Upper lobe of left lung (tissue), 6 donors: ENCODE measurements around the gene UGCG. TPM values are rescaled to one million over a fixed set of nuclear protein-coding genes. Genes with fewer than 3 reads are reported as not detected.
"Not testable (repeated sequence)": the region's sequence is repeated elsewhere in the genome, so short reads cannot be mapped to it uniquely, and the experiment has no call there.

Experiments used
- ATAC-seq, 2 donors: fragments of 200-7000 bp; cut with Tn5 transposase; one replicate each; pipeline ENCODE4 v1.9.1; 2022; ENCODE audit warnings: mild to moderate bottlenecking in 2 of 2, moderate library complexity in 2 of 2; ENCODE audit not compliant: low FRiP score in 2 of 2
- DNase-seq, 2 donors: peaks; one replicate each; pipeline ENCODE4 v3.0.0-alpha.2; 2019 to 2020
- H3K27ac ChIP-seq, 4 donors: fragments of 200-600 bp; sonication (generic); one replicate each; pipeline ENCODE4 v1.5.1; 2016 to 2019
- H3K27me3 ChIP-seq, 4 donors: fragments of 200-600 bp; sonication (generic); one replicate each; pipeline ENCODE4 v1.5.1; 2017 to 2019
- H3K36me3 ChIP-seq, 4 donors: fragments of 200-600 bp; sonication (generic); one replicate each; pipeline ENCODE4 v1.5.1; 2016 to 2019
- H3K4me1 ChIP-seq, 4 donors: fragments of 200-600 bp; sonication (generic); one replicate each; pipeline ENCODE4 v1.5.1; 2018 to 2019
- H3K4me3 ChIP-seq, 4 donors: fragments of 200-600 bp; sonication (generic); one replicate each; pipeline ENCODE4 v1.5.1; 2017 to 2019; ENCODE audit warnings: mild to moderate bottlenecking in 2 of 4, moderate library complexity in 1 of 4
- H3K9me3 ChIP-seq, 4 donors: fragments of 200-600 bp; sonication (generic); one replicate each; pipeline ENCODE4 v1.5.1; 2018 to 2019
- EP300 ChIP-seq, 4 donors: sonication (generic); formaldehyde crosslinking; IDR thresholded peaks; one replicate each; pipeline ENCODE4 v1.5.1; 2017; ENCODE audit warnings: antibody characterized with exemption in 4 of 4, control low read depth in 2 of 4
- POLR2A ChIP-seq, 4 donors: fragments of 450-650 bp; IDR thresholded peaks; one replicate each; pipeline ENCODE4 v1.5.1; 2016 to 2017; ENCODE audit warnings: antibody characterized with exemption in 4 of 4, mild to moderate bottlenecking in 2 of 4
- POLR2AphosphoS5 ChIP-seq, 2 donors: sonication (generic); formaldehyde crosslinking; IDR thresholded peaks; one replicate each; pipeline ENCODE4 v1.5.1; 2017; ENCODE audit warnings: antibody characterized with exemption in 2 of 2
- WGBS, 2 donors: methylation state at CpG; one replicate each; pipeline ENCODE4 v1.1.5; 2017 to 2018; 5-methylcytosine and 5-hydroxymethylcytosine counted together
- total RNA-seq, 6 donors: library from RNA; depleted of rRNA in 4 of 6; stranded (reverse); fragments of >200 nt in 4 of 6; gene quantifications; one replicate each; pipeline versions ENCODE4 v1.1.0 to v1.2.1, GENCODE V29; 2016 to 2021
- TF ChIP-seq, protein P1 (sequence below), 6 experiments: fragments of 450-650 bp in 4 of 6; fragments of 200-600 bp in 2 of 6; sonication (generic) in 2 of 6; IDR thresholded peaks; one replicate each; pipeline ENCODE4 v1.5.1; 2016 to 2019; ENCODE audit warnings: antibody characterized with exemption in 6 of 6
- donor health status: DM: no; HTN: no; CAD: no; lungs with moderate emphysema.
- donor health status: DM: no; HTN: yes; CAD: no; lungs with severe emphysema.

Gene UGCG
- total RNA-seq, 6 donors from 2014 or later, result 21.4 to 79.7 (median 35.7) TPM

DNA sequence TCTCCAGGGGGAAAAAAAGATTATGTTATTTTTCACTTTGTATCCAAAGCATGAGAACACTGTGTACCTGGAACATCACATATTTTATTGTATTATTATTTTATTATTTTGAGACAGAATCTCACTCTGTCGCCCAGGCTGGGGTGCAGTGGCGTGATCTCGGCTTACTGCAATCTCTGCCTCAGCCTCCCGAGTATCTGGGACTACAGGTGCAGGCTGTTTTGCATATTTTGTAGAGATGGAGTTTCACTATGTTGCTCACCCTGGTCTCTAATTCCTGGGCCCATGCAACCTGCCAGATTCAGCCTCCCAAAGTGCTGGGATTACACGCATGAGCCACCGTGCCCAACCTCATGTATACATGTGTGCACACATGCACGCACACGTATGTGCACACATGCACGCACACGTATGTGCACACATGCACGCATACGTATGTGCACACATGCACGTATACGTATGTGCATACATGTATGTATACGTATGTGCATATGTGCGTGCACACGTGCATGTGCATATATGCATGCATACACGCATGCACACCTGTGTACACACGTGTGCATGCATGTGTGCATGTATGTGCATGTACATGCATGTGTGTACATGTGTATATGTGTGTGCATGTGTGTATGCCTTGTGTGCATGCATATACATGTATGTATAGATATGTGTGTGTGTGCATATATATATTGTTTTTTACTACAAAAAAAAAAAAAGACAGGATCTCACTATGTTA, 9.5 kb upstream of the UGCG start:
- ATAC-seq, result no peak

DNA sequence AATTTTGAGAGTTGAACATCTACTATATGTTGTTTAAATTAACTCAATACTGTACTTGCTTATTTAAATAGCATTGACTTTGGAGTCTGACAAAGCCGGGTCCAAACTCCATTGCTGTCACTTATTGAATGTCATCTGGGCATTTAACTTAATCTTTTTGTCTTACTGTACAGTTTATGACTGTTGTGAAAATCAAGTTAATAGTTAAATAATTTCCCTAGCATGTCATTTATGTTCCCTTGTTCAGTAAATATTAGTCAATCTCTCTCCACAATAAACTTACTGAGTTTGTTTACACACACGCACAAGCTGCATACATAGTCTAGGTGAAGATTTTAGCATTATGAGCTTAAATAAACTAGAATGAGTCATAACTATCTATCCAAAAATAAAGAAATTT, 6.3 kb upstream of the UGCG start:
- 85 to 88% methylated on average over 2 of the region's 2 CpGs for WGBS, 2 donors
- ATAC-seq, result no peak
- TF ChIP-seq POLR2A (IDR thresholded peaks at IDR 0.05), result no peak
- no peak for TF ChIP-seq POLR2AphosphoS5 (IDR thresholded peaks at IDR 0.05)
- TF ChIP-seq, protein P1, sequence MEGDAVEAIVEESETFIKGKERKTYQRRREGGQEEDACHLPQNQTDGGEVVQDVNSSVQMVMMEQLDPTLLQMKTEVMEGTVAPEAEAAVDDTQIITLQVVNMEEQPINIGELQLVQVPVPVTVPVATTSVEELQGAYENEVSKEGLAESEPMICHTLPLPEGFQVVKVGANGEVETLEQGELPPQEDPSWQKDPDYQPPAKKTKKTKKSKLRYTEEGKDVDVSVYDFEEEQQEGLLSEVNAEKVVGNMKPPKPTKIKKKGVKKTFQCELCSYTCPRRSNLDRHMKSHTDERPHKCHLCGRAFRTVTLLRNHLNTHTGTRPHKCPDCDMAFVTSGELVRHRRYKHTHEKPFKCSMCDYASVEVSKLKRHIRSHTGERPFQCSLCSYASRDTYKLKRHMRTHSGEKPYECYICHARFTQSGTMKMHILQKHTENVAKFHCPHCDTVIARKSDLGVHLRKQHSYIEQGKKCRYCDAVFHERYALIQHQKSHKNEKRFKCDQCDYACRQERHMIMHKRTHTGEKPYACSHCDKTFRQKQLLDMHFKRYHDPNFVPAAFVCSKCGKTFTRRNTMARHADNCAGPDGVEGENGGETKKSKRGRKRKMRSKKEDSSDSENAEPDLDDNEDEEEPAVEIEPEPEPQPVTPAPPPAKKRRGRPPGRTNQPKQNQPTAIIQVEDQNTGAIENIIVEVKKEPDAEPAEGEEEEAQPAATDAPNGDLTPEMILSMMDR (IDR thresholded peaks at IDR 0.05), result no peak
- H3K9me3 ChIP-seq, result no peaks in the 10 kb centered on the region
- H3K36me3 ChIP-seq, result no peaks in the 10 kb centered on the region
- DNase-seq, result no peak
- no peak overlapping the region for H3K4me3 ChIP-seq
- no peaks in the 10 kb centered on the region for H3K27me3 ChIP-seq
- H3K27ac ChIP-seq, result no peak overlapping the region
- H3K4me1 ChIP-seq, result peaks cover 4 to 6% (median 4%) of the 10 kb centered on the region in 4 donors

More for the DNA sequence above, 9.5 kb upstream of the UGCG start:
- TF ChIP-seq, protein P1 (IDR thresholded peaks at IDR 0.05), result no peak
- no peak for TF ChIP-seq POLR2A (IDR thresholded peaks at IDR 0.05)
- TF ChIP-seq EP300 (IDR thresholded peaks at IDR 0.05), result no peak
- TF ChIP-seq POLR2AphosphoS5 (IDR thresholded peaks at IDR 0.05), result no peak
- DNase-seq, result no peak
- Histone ChIP-seq H3K27ac (no peak overlapping the region), H3K36me3 (no peaks in the 10 kb centered on the region), H3K9me3 (no peaks in the 10 kb centered on the region), H3K27me3 (no peaks in the 10 kb centered on the region), H3K4me3 (no peak overlapping the region), H3K4me1 (peaks cover 0 to 4% (median 2%) of the 10 kb centered on the region in 4 donors)
- 87 to 92% methylated on average over 19 of the region's 19 CpGs for WGBS, 2 donors

DNA sequence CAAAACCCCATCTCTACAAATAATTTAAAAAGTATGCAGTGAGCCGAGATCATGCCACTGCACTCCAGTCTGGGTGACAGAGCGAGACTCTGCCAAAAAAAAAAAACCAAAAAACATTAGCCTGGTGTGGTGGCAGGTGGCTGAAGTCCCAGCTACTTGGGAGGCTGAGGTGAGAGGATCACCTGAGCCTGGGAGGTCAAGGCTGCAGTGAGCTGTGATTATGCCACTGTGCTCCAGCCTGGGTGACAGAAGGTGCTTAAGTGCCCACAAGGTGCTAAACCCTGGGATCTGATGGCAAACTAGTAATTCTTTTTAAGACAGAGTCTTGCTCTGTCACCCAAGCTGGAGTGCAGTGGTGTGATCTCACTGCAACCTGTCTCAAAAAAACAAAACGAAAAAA, 5.7 kb upstream of the UGCG start:
- ATAC-seq, H3K27me3 ChIP-seq, H3K4me3 ChIP-seq, H3K9me3 ChIP-seq, H3K4me1 ChIP-seq, H3K27ac ChIP-seq, DNase-seq, H3K36me3 ChIP-seq: not testable (repeated sequence)
- WGBS, 2 donors, result 93 to 94% methylated on average over 3 of the region's 3 CpGs

DNA sequence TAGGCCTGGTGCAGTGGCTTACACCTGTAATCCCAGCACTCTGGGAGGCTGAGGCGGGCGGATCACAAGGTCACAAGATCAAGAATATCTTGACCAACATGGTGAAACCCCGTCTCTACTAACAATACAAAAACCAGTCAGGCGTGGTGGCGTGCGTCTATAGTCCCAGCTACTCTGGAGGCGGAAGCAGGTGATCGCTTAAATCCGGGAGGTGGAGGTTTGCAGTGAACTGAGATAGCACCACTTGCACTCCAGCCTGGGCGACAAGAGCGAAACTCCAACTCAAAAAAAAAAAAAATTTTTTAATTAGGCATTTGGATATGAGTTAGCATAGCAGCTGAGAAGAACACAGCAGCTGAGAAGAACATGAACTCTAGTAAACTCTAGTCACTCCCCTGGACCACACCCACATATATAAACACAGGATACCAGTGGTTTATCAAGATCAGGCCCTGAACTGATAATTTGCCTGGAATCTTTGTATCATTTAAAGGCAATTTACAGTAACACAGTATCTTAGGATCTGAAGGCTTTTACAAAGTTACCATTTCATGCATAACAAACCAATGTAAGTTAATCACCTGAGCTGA, 4.6 kb upstream of the UGCG start:
- Histone ChIP-seq H3K27me3 (no peaks in the 10 kb centered on the region), H3K9me3 (no peaks in the 10 kb centered on the region), H3K36me3 (no peaks in the 10 kb centered on the region), H3K4me3 (no peak overlapping the region), H3K4me1 (peaks cover 9 to 12% (median 10%) of the 10 kb centered on the region in 4 donors), H3K27ac (peak overlapping the region in 1 of 4 donors; percentile 19)
- ATAC-seq (no peak), DNase-seq (no peak)
- WGBS, 2 donors, result 77% methylated on average over 11 of the region's 11 CpGs
- TF ChIP-seq POLR2A (IDR thresholded peaks at IDR 0.05), result no peak
- peak in 1 of 4 donors; percentile 39 for TF ChIP-seq EP300 (IDR thresholded peaks at IDR 0.05)
- TF ChIP-seq POLR2AphosphoS5 (IDR thresholded peaks at IDR 0.05), result no peak
- TF ChIP-seq, protein P1 (IDR thresholded peaks at IDR 0.05), result no peak

DNA sequence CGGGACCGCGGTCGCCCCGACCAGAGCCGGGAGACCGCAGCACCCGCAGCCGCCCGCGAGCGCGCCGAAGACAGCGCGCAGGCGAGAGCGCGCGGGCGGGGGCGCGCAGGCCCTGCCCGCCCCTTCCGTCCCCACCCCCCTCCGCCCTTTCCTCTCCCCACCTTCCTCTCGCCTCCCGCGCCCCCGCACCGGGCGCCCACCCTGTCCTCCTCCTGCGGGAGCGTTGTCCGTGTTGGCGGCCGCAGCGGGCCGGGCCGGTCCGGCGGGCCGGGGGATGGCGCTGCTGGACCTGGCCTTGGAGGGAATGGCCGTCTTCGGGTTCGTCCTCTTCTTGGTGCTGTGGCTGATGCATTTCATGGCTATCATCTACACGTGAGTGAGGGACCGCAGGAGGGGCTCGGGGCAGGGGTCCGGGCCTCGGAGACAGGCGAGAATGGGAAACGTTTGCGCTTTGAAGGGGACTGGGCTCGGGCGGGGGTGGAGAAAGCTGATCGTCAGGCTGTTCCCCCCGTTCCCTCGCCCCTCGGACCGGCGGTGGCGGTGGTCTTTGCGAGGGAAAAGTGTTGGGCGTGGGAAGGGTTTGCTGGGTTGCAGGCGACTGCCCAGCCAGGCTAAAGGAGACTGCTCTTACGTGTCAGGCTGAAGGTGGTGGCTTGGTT, 457 bp downstream of the UGCG start:
- H3K36me3 ChIP-seq, result no peaks in the 10 kb centered on the region
- ATAC-seq (peak; percentile 58 to 82), DNase-seq (peak; percentile 66 to 93)
- H3K27me3 ChIP-seq, result no peaks in the 10 kb centered on the region
- H3K27ac ChIP-seq, result peak overlapping the region; percentile 93 to 96 (median 94)
- TF ChIP-seq POLR2AphosphoS5 (IDR thresholded peaks at IDR 0.05) (peak in 1 of 2 donors; percentile 8), EP300 (IDR thresholded peaks at IDR 0.05) (no peak), POLR2A (IDR thresholded peaks at IDR 0.05) (no peak)
- TF ChIP-seq, protein P1 (IDR thresholded peaks at IDR 0.05), result peak in 2 of 6 experiments; percentile 8
- peak overlapping the region; percentile 79 to 98 (median 90) for H3K4me3 ChIP-seq
- H3K4me1 ChIP-seq, result peaks cover 20 to 49% (median 39%) of the 10 kb centered on the region in 4 donors
- 0% methylated on average over 5 to 25 of the region's 68 CpGs for WGBS, 2 donors
- H3K9me3 ChIP-seq, result no peaks in the 10 kb centered on the region
